Body of pancreas (tissue), 4 donors: ENCODE data around the gene APBA2.

Source experiments
- CTCF ChIP-seq, 7 experiments: fragments of 450-650 bp in 4 of 7; fragments of 200-600 bp in 3 of 7; sonication (generic) in 3 of 7; IDR thresholded peaks; one replicate each; pipeline ENCODE4 v1.5.1; 2016 to 2019; ENCODE audit warnings: antibody characterized with exemption in 7 of 7
- POLR2A ChIP-seq, 3 donors: fragments of 450-650 bp; IDR thresholded peaks; one replicate each; pipeline ENCODE4 v1.6.1; 2016; ENCODE audit warnings: antibody characterized with exemption in 3 of 3, mild to moderate bottlenecking in 2 of 3

GRCh38 chr15:28895566-28895965 lies 9.8 kb downstream of the APBA2 start:
- TF ChIP-seq CTCF (IDR thresholded peaks at IDR 0.05), result no peak
- TF ChIP-seq POLR2A (IDR thresholded peaks at IDR 0.05), result no peak
